ENCODE data around the gene SYK. TPM values are rescaled to one million over a fixed set of nuclear protein-coding genes. Genes with fewer than 3 reads are reported as not detected.
"Not testable (repeated sequence)": the region's sequence is repeated elsewhere in the genome, so short reads cannot be mapped to it uniquely, and the experiment has no call there.

SYK gene
- 0.36 TPM for total RNA-seq (ENCODE audit: unreplicated experiment)
- long read RNA-seq: 0 reads

DNA sequence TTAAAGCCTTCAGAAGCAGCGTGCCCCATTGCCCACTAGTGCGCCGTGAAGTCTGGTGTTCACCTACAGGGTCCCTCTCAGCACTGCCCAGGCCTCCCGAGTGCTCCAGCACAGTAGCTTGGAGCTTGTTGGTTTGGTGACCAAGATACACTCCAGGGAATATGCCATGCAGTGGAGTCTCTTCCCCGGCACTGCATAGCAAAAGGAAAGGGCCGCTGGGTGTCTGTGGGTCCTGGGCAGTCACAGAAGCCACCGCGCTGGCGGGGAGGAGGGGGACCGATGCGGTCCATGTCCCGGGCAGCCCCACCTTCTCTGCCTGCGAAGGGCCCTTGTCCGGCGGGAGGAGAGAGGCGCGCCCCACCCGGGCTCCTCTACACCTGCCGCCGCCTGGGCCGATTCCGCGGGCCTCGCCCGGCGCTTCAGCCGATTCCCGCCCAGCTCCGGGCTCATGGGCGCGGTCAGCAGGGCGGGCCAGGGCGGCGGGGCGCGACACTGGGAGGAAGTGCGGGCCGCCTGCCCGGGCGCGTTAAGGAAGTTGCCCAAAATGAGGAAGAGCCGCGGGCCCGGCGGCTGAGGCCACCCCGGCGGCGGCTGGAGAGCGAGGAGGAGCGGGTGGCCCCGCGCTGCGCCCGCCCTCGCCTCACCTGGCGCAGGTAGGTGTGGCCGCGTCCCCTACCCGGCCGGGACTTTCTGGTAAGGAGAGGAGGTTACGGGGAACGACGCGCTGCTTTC lies at the start of gene SYK:
Gene SYK (plus strand): TSS at position 579 of the 732 bp plus-strand sequence. CDS start 42,080 bp downstream, outside the sequence.
- DNase-seq (ENCODE audit: low spot score): peak; percentile 12
- TF ChIP-seq, protein P1, sequence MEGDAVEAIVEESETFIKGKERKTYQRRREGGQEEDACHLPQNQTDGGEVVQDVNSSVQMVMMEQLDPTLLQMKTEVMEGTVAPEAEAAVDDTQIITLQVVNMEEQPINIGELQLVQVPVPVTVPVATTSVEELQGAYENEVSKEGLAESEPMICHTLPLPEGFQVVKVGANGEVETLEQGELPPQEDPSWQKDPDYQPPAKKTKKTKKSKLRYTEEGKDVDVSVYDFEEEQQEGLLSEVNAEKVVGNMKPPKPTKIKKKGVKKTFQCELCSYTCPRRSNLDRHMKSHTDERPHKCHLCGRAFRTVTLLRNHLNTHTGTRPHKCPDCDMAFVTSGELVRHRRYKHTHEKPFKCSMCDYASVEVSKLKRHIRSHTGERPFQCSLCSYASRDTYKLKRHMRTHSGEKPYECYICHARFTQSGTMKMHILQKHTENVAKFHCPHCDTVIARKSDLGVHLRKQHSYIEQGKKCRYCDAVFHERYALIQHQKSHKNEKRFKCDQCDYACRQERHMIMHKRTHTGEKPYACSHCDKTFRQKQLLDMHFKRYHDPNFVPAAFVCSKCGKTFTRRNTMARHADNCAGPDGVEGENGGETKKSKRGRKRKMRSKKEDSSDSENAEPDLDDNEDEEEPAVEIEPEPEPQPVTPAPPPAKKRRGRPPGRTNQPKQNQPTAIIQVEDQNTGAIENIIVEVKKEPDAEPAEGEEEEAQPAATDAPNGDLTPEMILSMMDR (IDR thresholded peaks at IDR 0.05; ENCODE audit: unreplicated experiment): no peak
- Mint-ChIP-seq H3K27me3 (ENCODE audit: unreplicated experiment) (peaks cover 8% of the 10 kb centered on the region), H3K27ac (ENCODE audit: unreplicated experiment) (no peak within 1 kb of the TSS), H3K36me3 (ENCODE audit: low read depth, unreplicated experiment) (no peaks in the 10 kb centered on the region), H3K4me3 (ENCODE audit: unreplicated experiment) (peak within 1 kb of the TSS; percentile 79), H3K9me3 (ENCODE audit: unreplicated experiment) (no peaks in the 10 kb centered on the region), H3K4me1 (ENCODE audit: unreplicated experiment) (peaks cover 2% of the 10 kb centered on the region)

DNA sequence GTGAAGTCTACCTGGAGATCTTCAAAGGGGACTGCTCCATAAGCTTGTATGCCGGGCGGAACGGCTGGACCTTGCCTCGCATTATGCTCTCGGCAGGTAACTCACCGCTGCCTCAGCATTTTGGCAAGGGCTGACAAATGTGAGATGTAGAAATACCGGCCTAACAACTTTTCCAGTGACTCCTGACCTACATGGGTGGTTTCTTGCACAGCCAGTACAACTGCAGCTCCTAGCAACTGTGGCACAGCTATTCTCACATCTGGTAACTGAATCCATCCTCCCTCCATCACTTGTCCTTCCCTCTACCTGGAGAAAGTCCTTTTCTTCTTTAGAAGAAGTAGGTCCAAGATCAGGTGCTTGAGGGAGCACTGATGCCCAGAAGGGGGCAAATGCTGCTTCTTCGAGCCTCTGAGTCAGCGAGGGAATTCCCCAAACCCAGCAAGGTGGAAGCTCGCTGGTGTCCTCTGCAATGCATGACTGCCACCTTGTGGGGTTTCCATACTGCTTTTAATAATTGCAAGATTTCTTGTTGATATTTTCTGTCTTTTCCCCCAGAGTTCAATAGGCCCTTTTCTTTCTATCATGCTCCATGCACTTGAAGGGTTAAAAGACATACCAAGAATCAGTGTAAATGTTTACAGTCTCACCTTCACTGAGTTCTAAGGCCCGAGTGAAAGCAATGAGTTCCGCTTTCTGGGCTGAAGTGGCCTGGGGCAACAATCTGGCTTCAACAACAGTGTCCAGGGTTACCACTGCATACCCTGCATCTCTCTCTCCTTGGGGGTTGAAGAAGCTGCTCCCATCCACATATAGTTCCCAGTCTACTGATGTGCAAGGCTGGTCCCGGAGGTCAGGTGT lies 45.9 kb upstream of the SYK start:
- H3K27me3 Mint-ChIP-seq (ENCODE audit: unreplicated experiment); H3K36me3 Mint-ChIP-seq (ENCODE audit: low read depth, unreplicated experiment); H3K4me3 Mint-ChIP-seq (ENCODE audit: unreplicated experiment); H3K4me1 Mint-ChIP-seq (ENCODE audit: unreplicated experiment); H3K9me3 Mint-ChIP-seq (ENCODE audit: unreplicated experiment); H3K27ac Mint-ChIP-seq (ENCODE audit: unreplicated experiment): not testable (repeated sequence)
- TF ChIP-seq, protein P1 (IDR thresholded peaks at IDR 0.05; ENCODE audit: unreplicated experiment): peak; percentile 42
- DNase-seq (ENCODE audit: low spot score): peak; percentile 61

DNA sequence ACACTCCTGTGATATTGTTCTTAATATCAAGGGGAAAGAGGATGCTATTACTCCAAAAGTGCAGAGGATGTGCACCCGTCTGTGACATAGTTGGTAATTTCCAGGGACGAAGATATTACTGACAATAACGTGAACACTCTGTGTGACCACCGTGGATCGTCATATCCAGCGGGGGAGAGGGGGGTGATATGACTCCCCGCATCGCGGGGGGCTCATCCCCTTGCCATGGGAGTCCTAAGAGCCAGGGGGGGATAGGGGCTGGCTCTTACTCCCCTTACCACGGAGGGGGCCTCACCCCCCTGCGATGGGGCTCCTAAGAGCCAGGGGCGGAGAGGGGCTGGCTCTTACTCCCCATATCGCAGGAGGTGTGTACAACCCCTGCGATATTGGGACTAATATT lies 41.0 kb upstream of the SYK start:
- H3K4me1 Mint-ChIP-seq (ENCODE audit: unreplicated experiment); H3K9me3 Mint-ChIP-seq (ENCODE audit: unreplicated experiment); DNase-seq (ENCODE audit: low spot score); H3K36me3 Mint-ChIP-seq (ENCODE audit: low read depth, unreplicated experiment); H3K4me3 Mint-ChIP-seq (ENCODE audit: unreplicated experiment); H3K27me3 Mint-ChIP-seq (ENCODE audit: unreplicated experiment); H3K27ac Mint-ChIP-seq (ENCODE audit: unreplicated experiment): not testable (repeated sequence)

DNA sequence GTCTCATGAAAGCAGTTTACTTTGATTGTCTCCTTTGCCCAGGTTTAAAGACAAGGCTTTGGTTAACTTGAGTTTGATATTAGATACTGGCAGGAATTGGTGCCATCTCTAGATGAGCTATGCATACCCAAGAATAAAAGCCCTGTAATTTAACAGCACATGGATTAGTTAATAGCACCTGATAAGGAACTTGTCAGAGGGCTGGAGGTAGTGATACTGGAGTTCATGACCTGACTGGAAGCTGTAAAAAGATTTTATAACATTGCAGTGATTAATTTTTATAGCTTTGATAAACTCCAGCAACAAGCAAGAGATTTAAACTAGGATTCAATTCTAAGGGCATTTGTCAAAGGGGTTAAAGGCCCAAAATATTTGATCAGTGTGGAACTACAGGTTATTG lies 34.9 kb upstream of the SYK start:
- Mint-ChIP-seq H3K4me1 (ENCODE audit: unreplicated experiment) (no peaks in the 10 kb centered on the region), H3K27me3 (ENCODE audit: unreplicated experiment) (peaks cover 3% of the 10 kb centered on the region), H3K4me3 (ENCODE audit: unreplicated experiment) (no peak overlapping the region), H3K9me3 (ENCODE audit: unreplicated experiment) (peaks cover 14% of the 10 kb centered on the region), H3K36me3 (ENCODE audit: low read depth, unreplicated experiment) (no peaks in the 10 kb centered on the region), H3K27ac (ENCODE audit: unreplicated experiment) (no peak overlapping the region)
- no peak for DNase-seq (ENCODE audit: low spot score)
- TF ChIP-seq, protein P1 (IDR thresholded peaks at IDR 0.05; ENCODE audit: unreplicated experiment): no peak

DNA sequence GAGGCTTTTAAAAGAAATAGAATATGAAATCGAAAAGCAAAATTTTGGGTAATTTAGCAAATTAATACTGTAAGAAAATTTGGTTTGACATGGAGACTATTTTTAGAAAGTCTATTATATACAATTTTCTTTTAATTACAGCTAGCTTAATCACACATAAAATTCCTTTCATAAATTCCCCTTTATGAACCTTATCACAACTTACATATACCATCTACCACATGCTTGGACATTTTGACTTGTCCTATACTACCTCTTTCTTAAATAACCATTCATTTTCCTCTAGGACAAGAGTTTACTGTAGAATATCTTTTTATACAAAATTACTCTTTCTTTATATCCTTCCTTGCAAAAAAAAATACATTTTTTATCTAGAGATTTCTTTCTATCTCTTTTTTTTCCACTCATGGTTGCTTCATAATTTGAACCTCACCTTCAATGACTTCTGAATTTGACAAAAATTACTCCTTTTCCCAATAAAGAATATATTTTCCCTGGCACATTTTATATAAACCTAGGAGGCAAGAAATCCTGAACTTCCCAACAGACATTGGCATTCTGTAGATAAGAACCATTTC lies 34.0 kb upstream of the SYK start:
- Mint-ChIP-seq H3K27ac (ENCODE audit: unreplicated experiment) (no peak overlapping the region), H3K27me3 (ENCODE audit: unreplicated experiment) (peaks cover 3% of the 10 kb centered on the region), H3K9me3 (ENCODE audit: unreplicated experiment) (peaks cover 14% of the 10 kb centered on the region), H3K36me3 (ENCODE audit: low read depth, unreplicated experiment) (no peaks in the 10 kb centered on the region), H3K4me1 (ENCODE audit: unreplicated experiment) (no peaks in the 10 kb centered on the region), H3K4me3 (ENCODE audit: unreplicated experiment) (no peak overlapping the region)
- no peak for DNase-seq (ENCODE audit: low spot score)
- TF ChIP-seq, protein P1 (IDR thresholded peaks at IDR 0.05; ENCODE audit: unreplicated experiment): no peak

All from endothelial cell (in vitro differentiated cells).